AG04449 (cell line): ENCODE measurements around the gene TES.

Experiments
- CTCF ChIA-PET: fragments of 350-600 bp; formaldehyde crosslinking; extraction: SDS; loops from one replicate; lab custom pipeline; 2021; ENCODE audit warnings: antibody characterized with exemption; lab: Yijun Ruan, JAX
- POLR2A ChIA-PET: fragments of 400-600, 350-600 bp; formaldehyde crosslinking; extraction: SDS; loops from one replicate; lab custom pipeline; 2020; ENCODE audit warnings: antibody characterized with exemption, inconsistent platforms; lab: Yijun Ruan, JAX
- DNase-seq: peaks from one replicate; pipeline ENCODE4 v3.0.0-alpha.2; 2010; ENCODE audit warnings: low read depth, low spot score
- H3K4me3 ChIP-seq: 2 replicates; pipeline ENCODE4 v1.5.1; 2011; ENCODE audit warnings: low read depth, mild to moderate bottlenecking, control low read depth, low read length
- TF ChIP-seq, protein P1 (sequence below): IDR thresholded peaks from one replicate; pipeline ENCODE4 v1.5.1; 2011; ENCODE audit warnings: mild to moderate bottlenecking, moderate library complexity, low read length, control low read depth, inconsistent platforms; ENCODE audit not compliant: insufficient read depth; ENCODE audit errors: missing control alignments

Gene TES

DNA sequence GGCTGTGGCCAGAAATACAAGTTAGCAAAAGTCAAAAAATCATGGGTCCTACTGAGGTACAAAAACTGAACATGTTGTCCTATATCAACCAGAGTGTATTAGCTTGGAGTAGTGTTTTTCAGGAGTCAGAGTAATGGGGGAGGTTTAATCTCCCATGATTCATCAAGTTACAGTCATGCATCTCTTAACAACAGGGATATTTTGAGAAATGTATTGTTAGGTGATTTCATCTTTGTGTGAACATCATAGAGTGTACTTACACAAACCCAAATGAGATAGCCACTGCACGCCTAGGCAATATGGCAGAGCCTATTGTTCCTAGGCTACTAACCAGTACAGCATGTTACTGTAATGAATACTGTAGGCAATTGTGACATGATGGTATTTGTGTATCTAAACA lies 14.9 kb upstream of the TES start:
- DNase-seq, result no peak
- H3K4me3 ChIP-seq, result no peak overlapping the region
- ChIA-PET CTCF (interaction anchor here (0.7 to 3.2 kb wide), 4 partner anchors 15 to 46 kb away, joined by 3 to 36 read pairs (median 8); partner anchors contain the start of gene TES), POLR2A (interaction anchor here (1.0 kb wide), 1 partner anchor 16 kb away, joined by 6 read pairs; no protein-coding TSS in a partner anchor)
- TF ChIP-seq, protein P1, sequence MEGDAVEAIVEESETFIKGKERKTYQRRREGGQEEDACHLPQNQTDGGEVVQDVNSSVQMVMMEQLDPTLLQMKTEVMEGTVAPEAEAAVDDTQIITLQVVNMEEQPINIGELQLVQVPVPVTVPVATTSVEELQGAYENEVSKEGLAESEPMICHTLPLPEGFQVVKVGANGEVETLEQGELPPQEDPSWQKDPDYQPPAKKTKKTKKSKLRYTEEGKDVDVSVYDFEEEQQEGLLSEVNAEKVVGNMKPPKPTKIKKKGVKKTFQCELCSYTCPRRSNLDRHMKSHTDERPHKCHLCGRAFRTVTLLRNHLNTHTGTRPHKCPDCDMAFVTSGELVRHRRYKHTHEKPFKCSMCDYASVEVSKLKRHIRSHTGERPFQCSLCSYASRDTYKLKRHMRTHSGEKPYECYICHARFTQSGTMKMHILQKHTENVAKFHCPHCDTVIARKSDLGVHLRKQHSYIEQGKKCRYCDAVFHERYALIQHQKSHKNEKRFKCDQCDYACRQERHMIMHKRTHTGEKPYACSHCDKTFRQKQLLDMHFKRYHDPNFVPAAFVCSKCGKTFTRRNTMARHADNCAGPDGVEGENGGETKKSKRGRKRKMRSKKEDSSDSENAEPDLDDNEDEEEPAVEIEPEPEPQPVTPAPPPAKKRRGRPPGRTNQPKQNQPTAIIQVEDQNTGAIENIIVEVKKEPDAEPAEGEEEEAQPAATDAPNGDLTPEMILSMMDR, result no peak

DNA sequence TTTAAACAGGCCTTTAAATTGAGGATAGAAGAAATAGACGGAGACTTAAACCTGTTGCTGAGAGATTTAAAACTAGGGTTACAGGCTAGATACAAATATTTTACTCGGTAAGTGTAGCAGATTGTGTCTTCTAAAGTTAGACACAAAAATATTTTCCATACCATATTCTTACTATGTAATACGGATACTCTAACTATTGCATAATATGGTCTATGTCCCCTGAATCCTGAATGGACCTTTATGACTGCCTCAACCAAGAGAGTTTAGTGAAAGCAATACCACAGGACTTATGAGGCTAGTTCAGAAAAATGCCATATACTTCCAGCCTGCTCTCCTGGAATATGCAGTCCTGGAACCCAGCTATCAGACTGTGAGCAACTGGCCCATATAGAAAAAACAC lies 13.4 kb upstream of the TES start:
- ChIA-PET CTCF (interaction anchor here (0.7 to 7.2 kb wide), 5 partner anchors 8 to 62 kb away, joined by 3 to 57 read pairs (median 4); no protein-coding TSS in a partner anchor), POLR2A (interaction anchor here (0.7 kb wide), 1 partner anchor 14 kb away, joined by 4 read pairs; no protein-coding TSS in a partner anchor)
- no peak for DNase-seq

DNA sequence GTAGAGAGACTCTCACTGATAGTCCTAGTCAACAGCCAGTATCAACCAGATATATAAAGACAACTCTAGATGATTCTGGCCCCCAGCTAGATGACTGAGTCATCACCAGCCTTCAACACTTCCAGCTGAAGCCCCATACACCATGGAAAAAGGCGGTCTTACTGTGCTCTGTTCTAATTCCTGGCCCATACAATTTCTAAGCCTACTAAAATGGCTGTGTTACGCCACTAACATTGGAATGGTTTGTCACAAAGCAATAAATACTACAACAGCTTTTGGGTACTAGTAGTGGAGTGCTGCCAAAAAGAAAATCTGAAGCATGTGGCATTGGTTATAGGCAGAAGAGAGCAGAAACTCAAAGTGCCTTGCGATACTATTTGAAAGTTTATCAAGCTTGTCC lies 13.0 kb upstream of the TES start:
- DNase-seq, result no peak
- no peak overlapping the region for H3K4me3 ChIP-seq
- CTCF ChIA-PET, result interaction anchor here (0.7 to 7.2 kb wide), 6 partner anchors 9 to 62 kb away, joined by 3 to 57 read pairs (median 10); no protein-coding TSS in a partner anchor
- POLR2A ChIA-PET, result interaction anchor here (0.7 kb wide), 1 partner anchor 14 kb away, joined by 4 read pairs; no protein-coding TSS in a partner anchor
- TF ChIP-seq, protein P1, result no peak

More for the DNA sequence above, 13.4 kb upstream of the TES start:
- no peak overlapping the region for H3K4me3 ChIP-seq
- TF ChIP-seq, protein P1, result no peak

DNA sequence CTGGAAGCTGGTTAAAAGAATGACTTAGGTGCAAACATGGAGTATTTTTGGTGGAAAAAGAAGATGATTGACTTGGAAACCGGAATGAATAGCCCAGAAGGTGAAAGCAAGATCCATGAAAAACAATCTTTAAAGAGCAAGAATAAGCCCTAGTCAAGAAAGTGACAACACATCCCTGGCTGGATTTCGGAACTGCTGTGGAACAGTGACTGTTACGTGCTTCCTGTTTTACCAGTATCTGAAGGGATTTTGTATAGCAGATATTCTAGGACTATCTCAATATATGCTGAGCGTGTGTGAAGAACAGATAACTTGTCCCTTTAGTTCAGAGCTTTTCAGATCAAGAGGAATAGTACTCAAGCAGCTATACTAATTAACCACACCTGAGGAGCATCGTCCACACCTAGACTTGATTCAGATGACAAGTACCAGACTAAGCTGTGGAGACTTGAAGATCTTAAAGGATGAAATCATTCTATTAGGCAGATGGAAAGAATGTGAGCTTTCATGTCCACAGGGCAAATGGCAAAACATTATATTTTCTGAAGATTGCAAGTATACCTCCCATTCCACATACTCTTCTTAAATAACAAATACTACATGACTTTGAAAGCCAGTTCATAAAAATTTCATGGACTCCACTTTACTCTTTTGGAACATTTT lies 11.5 kb upstream of the TES start:
- DNase-seq, result no peak
- no peak overlapping the region for H3K4me3 ChIP-seq
- POLR2A ChIA-PET, result interaction anchor here (0.7 to 1.5 kb wide), 2 partner anchors 12 to 33 kb away, joined by 3 to 10 read pairs; partner anchors contain the start of gene TES
- CTCF ChIA-PET, result interaction anchor here (2.9 to 7.2 kb wide), 3 partner anchors 10 to 37 kb away, joined by 16 to 57 read pairs (median 16); no protein-coding TSS in a partner anchor
- TF ChIP-seq, protein P1, result no peak

DNA sequence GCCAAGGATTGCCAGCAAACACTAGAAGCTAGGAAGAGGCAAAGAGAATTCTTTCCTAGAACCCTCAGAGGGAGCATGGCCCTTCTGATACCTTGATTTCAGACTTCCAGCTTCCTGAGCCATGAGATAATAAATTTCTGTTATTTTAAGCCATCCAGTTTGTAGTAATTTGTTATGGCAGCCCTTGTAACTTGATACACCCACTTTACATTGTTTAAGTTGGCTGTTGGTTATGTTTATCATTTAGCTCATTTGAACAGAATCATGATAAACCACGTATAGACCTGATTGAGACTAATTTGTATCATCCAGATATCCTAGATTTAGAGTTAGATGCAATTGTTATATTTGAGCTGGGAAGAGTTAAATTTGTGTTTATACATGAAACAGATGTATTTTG lies 9.4 kb upstream of the TES start:
- no peak for DNase-seq
- no peak overlapping the region for H3K4me3 ChIP-seq
- POLR2A ChIA-PET, result interaction anchor here (1.0 kb wide), 1 partner anchor 10 kb away, joined by 5 read pairs; the partner anchor contains the start of gene TES
- TF ChIP-seq, protein P1, result no peak
- CTCF ChIA-PET, result interaction anchor here (1.0 to 7.2 kb wide), 4 partner anchors 8 to 388 kb away, joined by 3 to 57 read pairs (median 4); no protein-coding TSS in a partner anchor

DNA sequence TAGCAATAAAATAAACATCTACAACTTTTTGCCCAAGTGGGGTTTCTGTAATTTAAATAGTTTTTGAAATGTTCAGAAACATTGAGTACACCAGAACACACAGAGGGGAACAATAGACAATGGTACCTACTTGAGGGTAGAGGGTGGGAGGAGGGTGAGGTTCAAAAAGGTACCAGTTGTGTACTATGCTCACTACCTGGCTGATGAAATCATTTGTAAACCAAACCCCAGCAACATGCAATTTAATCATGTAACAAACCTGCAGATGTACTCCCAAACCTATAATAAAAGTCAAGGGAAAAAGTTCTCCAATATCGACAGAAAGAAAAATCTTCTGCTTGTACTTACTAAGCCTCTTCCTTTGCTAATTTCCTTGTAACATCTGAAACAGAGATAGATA lies 4.2 kb upstream of the TES start:
- no peak overlapping the region for H3K4me3 ChIP-seq
- CTCF ChIA-PET, result interaction anchor here (0.6 to 3.7 kb wide), 2 partner anchors 26 to 29 kb away, joined by 3 to 17 read pairs; no protein-coding TSS in a partner anchor
- no peak for DNase-seq
- TF ChIP-seq, protein P1, result no peak
- POLR2A ChIA-PET, result no interaction called here
